Right lobe of liver (tissue), 6 donors: ENCODE measurements around the gene LHX2. TPM values are rescaled to one million over a fixed set of nuclear protein-coding genes. Genes with fewer than 3 reads are reported as not detected.
"Not testable (repeated sequence)": the region's sequence is repeated elsewhere in the genome, so short reads cannot be mapped to it uniquely, and the experiment has no call there.

Experiments used
- ATAC-seq, 4 donors: fragments of 200-7000 bp; cut with Tn5 transposase; one replicate each; pipeline ENCODE4 v1.9.1; 2020; ENCODE audit warnings: mild to moderate bottlenecking in 4 of 4, moderate library complexity in 4 of 4
- DNase-seq, 3 donors: peaks; one replicate each; pipeline ENCODE4 v3.0.0-alpha.2; 2020
- H3K27ac ChIP-seq, 3 donors: fragments of 200-600 bp; one replicate each; pipeline ENCODE4 v1.8.0; 2022
- H3K27me3 ChIP-seq, 2 donors: fragments of 200-600 bp; one replicate each; pipeline ENCODE4 v1.8.0; 2022
- H3K36me3 ChIP-seq, 4 donors: fragments of 200-600 bp; sonication (generic) in 1 of 4; one replicate each; pipeline versions ENCODE4 v1.5.1 to v1.8.0; 2017 to 2022; ENCODE audit warnings: control low read depth in 1 of 4
- H3K4me1 ChIP-seq, 4 donors: fragments of 200-600 bp; sonication (generic) in 1 of 4; one replicate each; pipeline versions ENCODE4 v1.5.1 to v1.8.0; 2017 to 2022; ENCODE audit warnings: control low read depth in 1 of 4
- H3K4me3 ChIP-seq, 3 donors: fragments of 200-600 bp; one replicate each; pipeline ENCODE4 v1.8.0; 2022
- H3K9me3 ChIP-seq, 4 donors: fragments of 200-600 bp; sonication (generic) in 1 of 4; one replicate each; pipeline versions ENCODE4 v1.5.1 to v1.8.0; 2017 to 2022; ENCODE audit warnings: control low read depth in 1 of 4
- CTCF ChIP-seq, 4 donors: fragments of 200-600 bp in 3 of 4; fragments of 450-650 bp in 1 of 4; IDR thresholded peaks; one replicate each; pipeline versions ENCODE4 v1.5.1 to v1.8.0; 2016 to 2022; ENCODE audit warnings: antibody characterized with exemption in 4 of 4, mild to moderate bottlenecking in 2 of 4
- POLR2A ChIP-seq: fragments of 450-650 bp; IDR thresholded peaks from one replicate; pipeline ENCODE4 v1.6.1; 2017; ENCODE audit warnings: antibody characterized with exemption, mild to moderate bottlenecking
- WGBS: methylation state at CpG from one replicate; pipeline ENCODE4 v1.1.6; 2018; ENCODE audit warnings: low coverage, low lambda C conversion rate; ENCODE audit not compliant: insufficient coverage; ENCODE audit errors: missing lambda C conversion rate; 5-methylcytosine and 5-hydroxymethylcytosine counted together
- intact Hi-C, 2 donors: fragments of 100-400 bp; cut with DNase I; formaldehyde crosslinking; loops; one replicate each; pipeline versions ENCODE4 v1.11.2 to v1.14.1; 2022
- total RNA-seq, 6 experiments: library from RNA; depleted of rRNA in 2 of 6; stranded (reverse); fragments of >200 nt in 2 of 6; fragmentation: NEBNext Ultra II Directional in 3 of 6; extraction: Animal tissue kit (Norgen Biotek cat#: 25700) in 3 of 6; gene quantifications; one replicate each; pipeline versions ENCODE4 v1.1.0 to v1.2.4, GENCODE V29; 2016 to 2023
- donor health status: DM: no; HTN: yes; CAD: no.
- donor health status: DM: no; HTN: no; CAD: no.
- donor health status: DM: no; HTN: no; CAD: no.
- donor health status: DM: no; HTN: yes; CAD: no.
- donor health status: DM: no; HTN: yes; CAD: no.

Gene LHX2
- total RNA-seq, 6 experiments from 2014 or later = 0.64 to 5.0 (median 3.0) TPM

GRCh38 chr9:123972618-123973017 is 39.0 kb upstream of the LHX2 start:
- TF ChIP-seq CTCF (IDR thresholded peaks at IDR 0.05) = no peak
- no peak for TF ChIP-seq POLR2A
- Histone ChIP-seq H3K27ac (no peak overlapping the region), H3K9me3 (no peaks in the 10 kb centered on the region), H3K36me3 (no peaks in the 10 kb centered on the region), H3K27me3 (no peaks in the 10 kb centered on the region), H3K4me3 (no peak overlapping the region), H3K4me1 (no peaks in the 10 kb centered on the region)
- no peak for DNase-seq
- ATAC-seq = no peak
- intact Hi-C loops = no loop called here
- 89% methylated on average over 8 of the region's 8 CpGs for WGBS

- DNase-seq (no peak), ATAC-seq (no peak)
- Histone ChIP-seq H3K36me3 (no peaks in the 10 kb centered on the region), H3K9me3 (no peaks in the 10 kb centered on the region), H3K27ac (no peak overlapping the region), H3K4me1 (no peaks in the 10 kb centered on the region), H3K27me3 (no peaks in the 10 kb centered on the region), H3K4me3 (no peak overlapping the region)
- WGBS = 92% methylated on average over 9 of the region's 9 CpGs
- intact Hi-C loops = no loop called here
- no peak for TF ChIP-seq POLR2A
- no peak for TF ChIP-seq CTCF (IDR thresholded peaks at IDR 0.05)
These were observed 37.9 kb upstream of the LHX2 start for GRCh38 chr9:123973590-123974223.

GRCh38 chr9:123974471-123974870 is 37.1 kb upstream of the LHX2 start:
- WGBS = 50% methylated on average over 2 of the region's 12 CpGs
- H3K4me3 ChIP-seq = no peak overlapping the region
- no peaks in the 10 kb centered on the region for H3K36me3 ChIP-seq
- DNase-seq (no peak), ATAC-seq (no peak)
- no peaks in the 10 kb centered on the region for H3K9me3 ChIP-seq
- no peaks in the 10 kb centered on the region for H3K27me3 ChIP-seq
- intact Hi-C loops = no loop called here
- TF ChIP-seq POLR2A (no peak), CTCF (IDR thresholded peaks at IDR 0.05) (no peak)
- H3K4me1 ChIP-seq = no peaks in the 10 kb centered on the region
- H3K27ac ChIP-seq = no peak overlapping the region

GRCh38 chr9:123975871-123976270 is 35.7 kb upstream of the LHX2 start:
- no peaks in the 10 kb centered on the region for H3K27me3 ChIP-seq
- H3K4me1 ChIP-seq = no peaks in the 10 kb centered on the region
- DNase-seq (no peak), ATAC-seq (no peak)
- intact Hi-C loops = no loop called here
- no peaks in the 10 kb centered on the region for H3K9me3 ChIP-seq
- H3K4me3 ChIP-seq = no peak overlapping the region
- H3K36me3 ChIP-seq = no peaks in the 10 kb centered on the region
- TF ChIP-seq POLR2A (no peak), CTCF (IDR thresholded peaks at IDR 0.05) (no peak)
- H3K27ac ChIP-seq = no peak overlapping the region
- 63% methylated on average over 3 of the region's 3 CpGs for WGBS

GRCh38 chr9:123976579-123976978 is 35.0 kb upstream of the LHX2 start:
- H3K27ac ChIP-seq, H3K27me3 ChIP-seq, ATAC-seq, H3K36me3 ChIP-seq, H3K4me1 ChIP-seq, intact Hi-C loops, H3K9me3 ChIP-seq, H3K4me3 ChIP-seq, DNase-seq: not testable (repeated sequence)
- no CpG with 5 or more reads among the region's 9 CpGs for WGBS
